ENCODE results near the gene REEP1. TPM values are rescaled to one million over a fixed set of nuclear protein-coding genes. Genes with fewer than 3 reads are reported as not detected.

Gene REEP1
- total and polyA plus RNA-seq, 2 experiments from 2014 or later, result not detected

DNA sequence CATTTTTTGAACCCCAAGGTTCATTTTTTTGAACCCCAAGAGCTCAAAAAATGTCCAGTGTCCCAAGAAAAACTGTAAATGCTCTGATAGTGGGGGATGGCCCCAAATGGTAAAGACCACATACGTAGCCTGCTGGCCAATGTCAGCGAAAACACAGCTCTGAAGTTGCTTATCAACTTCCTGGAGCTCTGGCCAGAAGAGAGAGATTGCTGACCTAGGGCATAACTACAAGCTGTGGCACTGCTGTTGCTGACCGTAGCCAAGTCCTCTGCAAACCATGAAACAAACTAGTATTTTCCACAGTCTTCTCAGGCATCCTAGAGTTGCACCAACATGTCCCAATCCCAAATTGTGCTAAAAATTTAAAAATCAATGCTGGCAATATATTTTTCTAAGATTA lies 50.9 kb downstream of the REEP1 start:
- Histone ChIP-seq H3K27ac (no peak overlapping the region), H3K79me2 (ENCODE audit: insufficient read depth) (no peaks in the 10 kb centered on the region), H3K27me3 (replicated peaks; ENCODE audit: insufficient read depth) (peaks cover 51% of the 10 kb centered on the region), H3K9me2 (ENCODE audit: insufficient read depth) (no peaks in the 10 kb centered on the region), H3K4me3 (no peak overlapping the region), H3K9me3 (ENCODE audit: low read depth) (no peaks in the 10 kb centered on the region), H3F3A (ENCODE audit: insufficient read depth) (no peaks in the 10 kb centered on the region), H4K20me1 (ENCODE audit: insufficient read depth) (no peaks in the 10 kb centered on the region), H3K9ac (no peak overlapping the region), H2AFZ (no peak overlapping the region), H3K36me3 (ENCODE audit: low read depth) (no peaks in the 10 kb centered on the region), H3K4me2 (ENCODE audit: unreplicated experiment) (no peak overlapping the region), H3K4me1 (ENCODE audit: insufficient read depth) (no peaks in the 10 kb centered on the region)
- WGBS, 2 experiments (ENCODE audit: low coverage in 1 of 2, low lambda C conversion rate in 2 of 2, missing lambda C conversion rate in 2 of 2), result 29 to 41% methylated on average over 3 of the region's 3 CpGs
- in situ Hi-C loops (cut with MboI), result no loop called here
- DNase-seq, result no peak
- no peak for TF ChIP-seq EZH2 (IDR thresholded peaks at IDR 0.05; ENCODE audit: insufficient read depth, poor library complexity, severe bottlenecking)

DNA sequence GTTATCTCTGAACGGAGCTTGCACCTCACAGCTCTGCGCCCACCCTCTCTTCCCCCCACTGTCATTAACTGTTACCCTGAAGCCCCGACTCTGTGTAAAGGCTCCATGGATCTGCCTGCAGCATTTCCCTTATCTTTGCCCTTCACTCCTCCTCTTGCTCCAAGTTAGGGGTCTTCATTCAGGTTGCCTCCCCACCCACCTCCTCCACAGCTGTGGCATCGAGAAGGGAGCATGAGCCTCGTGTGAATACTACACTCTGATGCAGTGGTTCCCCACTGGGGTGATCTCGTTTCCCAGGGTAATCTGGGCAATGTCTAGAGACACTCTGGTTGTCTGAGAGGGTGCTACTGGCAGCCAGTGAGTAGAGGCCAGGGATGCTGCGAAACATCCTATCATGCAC lies 51.4 kb downstream of the REEP1 start:
- H3K9me3 ChIP-seq (ENCODE audit: low read depth), result no peaks in the 10 kb centered on the region
- no peak overlapping the region for H3K4me3 ChIP-seq
- no peaks in the 10 kb centered on the region for H3K9me2 ChIP-seq (ENCODE audit: insufficient read depth)
- H4K20me1 ChIP-seq (ENCODE audit: insufficient read depth), result no peaks in the 10 kb centered on the region
- in situ Hi-C loops (cut with MboI), result no loop called here
- no peaks in the 10 kb centered on the region for H3K4me1 ChIP-seq (ENCODE audit: insufficient read depth)
- H3K36me3 ChIP-seq (ENCODE audit: low read depth), result no peaks in the 10 kb centered on the region
- H3F3A ChIP-seq (ENCODE audit: insufficient read depth), result no peaks in the 10 kb centered on the region
- peaks cover 56% of the 10 kb centered on the region for H3K27me3 ChIP-seq (replicated peaks; ENCODE audit: insufficient read depth)
- WGBS, 2 experiments (ENCODE audit: low coverage in 1 of 2, low lambda C conversion rate in 2 of 2, missing lambda C conversion rate in 2 of 2), result 45 to 47% methylated on average over 7 of the region's 7 CpGs
- TF ChIP-seq EZH2 (IDR thresholded peaks at IDR 0.05; ENCODE audit: insufficient read depth, poor library complexity, severe bottlenecking), result no peak
- TF ChIP-seq EZH2phosphoT487 (IDR thresholded peaks at IDR 0.05; ENCODE audit: insufficient read depth, low read depth), result no peak
- DNase-seq, result no peak
- no peak overlapping the region for H3K9ac ChIP-seq
- H3K27ac ChIP-seq, result no peak overlapping the region
- H3K4me2 ChIP-seq (ENCODE audit: unreplicated experiment), result no peak overlapping the region
- no peaks in the 10 kb centered on the region for H3K79me2 ChIP-seq (ENCODE audit: insufficient read depth)
- no peak overlapping the region for H2AFZ ChIP-seq

DNA sequence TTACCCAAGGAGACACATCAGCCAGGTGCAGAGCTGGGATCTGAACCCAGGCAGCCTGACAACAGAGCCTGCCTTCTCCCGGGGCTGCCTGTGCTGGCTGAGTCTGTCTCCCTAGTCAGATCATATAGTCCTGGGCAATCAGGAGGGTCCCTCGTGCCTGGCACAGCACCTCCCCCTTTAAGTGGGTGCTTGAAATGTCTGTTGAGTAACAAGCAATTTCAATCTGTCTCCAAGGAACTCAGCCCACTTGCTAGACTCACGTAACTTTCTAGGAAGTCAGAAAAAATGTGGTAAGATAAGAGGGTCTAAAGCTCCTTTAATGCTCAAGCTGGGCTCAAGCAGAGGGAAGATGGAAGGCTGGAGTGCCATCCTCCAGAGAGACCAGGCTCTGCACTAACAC lies 51.9 kb downstream of the REEP1 start:
- no peaks in the 10 kb centered on the region for H3K9me3 ChIP-seq (ENCODE audit: low read depth)
- no peaks in the 10 kb centered on the region for H3K9me2 ChIP-seq (ENCODE audit: insufficient read depth)
- H3K79me2 ChIP-seq (ENCODE audit: insufficient read depth), result no peaks in the 10 kb centered on the region
- in situ Hi-C loops (cut with MboI), result no loop called here
- peaks cover 55% of the 10 kb centered on the region for H3K27me3 ChIP-seq (replicated peaks; ENCODE audit: insufficient read depth)
- no peak overlapping the region for H3K4me3 ChIP-seq
- no peak overlapping the region for H3K9ac ChIP-seq
- no peak overlapping the region for H2AFZ ChIP-seq
- no peak overlapping the region for H3K4me2 ChIP-seq (ENCODE audit: unreplicated experiment)
- TF ChIP-seq EZH2 (IDR thresholded peaks at IDR 0.05; ENCODE audit: insufficient read depth, poor library complexity, severe bottlenecking) (no peak), EZH2phosphoT487 (IDR thresholded peaks at IDR 0.05; ENCODE audit: insufficient read depth, low read depth) (no peak)
- 33 to 34% methylated on average over 3 of the region's 3 CpGs for WGBS, 2 experiments (ENCODE audit: low coverage in 1 of 2, low lambda C conversion rate in 2 of 2, missing lambda C conversion rate in 2 of 2)
- H4K20me1 ChIP-seq (ENCODE audit: insufficient read depth), result no peaks in the 10 kb centered on the region
- no peaks in the 10 kb centered on the region for H3K36me3 ChIP-seq (ENCODE audit: low read depth)
- no peaks in the 10 kb centered on the region for H3K4me1 ChIP-seq (ENCODE audit: insufficient read depth)
- DNase-seq, result no peak
- no peaks in the 10 kb centered on the region for H3F3A ChIP-seq (ENCODE audit: insufficient read depth)
- no peak overlapping the region for H3K27ac ChIP-seq

- no peak for TF ChIP-seq EZH2phosphoT487 (IDR thresholded peaks at IDR 0.05; ENCODE audit: insufficient read depth, low read depth)
- no peak overlapping the region for H3K27ac ChIP-seq
- in situ Hi-C loops (cut with MboI), result no loop called here
Measured at GRCh38 chr2:86284987-86285386, 52.4 kb downstream of the REEP1 start.

DNA sequence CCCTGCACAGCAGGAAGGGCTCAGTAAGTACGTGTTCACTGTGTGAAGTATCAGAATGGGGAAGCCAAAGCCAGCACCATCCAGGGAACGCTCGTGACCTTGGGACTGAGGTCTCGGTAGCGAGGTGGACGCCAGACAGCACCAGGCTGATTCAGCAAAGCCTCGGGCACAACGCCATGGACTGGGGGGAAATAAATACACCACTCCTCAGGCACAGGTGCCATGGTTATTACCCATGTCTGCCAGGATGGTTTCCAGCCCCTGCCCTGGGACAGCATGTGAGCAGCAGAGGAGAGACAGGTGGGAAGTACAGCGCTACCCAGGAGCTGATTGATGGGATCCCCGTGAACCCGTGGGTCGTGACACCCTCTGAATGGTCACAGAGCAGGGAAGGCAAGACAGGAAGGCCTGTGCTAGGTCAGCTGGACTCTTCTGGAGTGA lies 53.0 kb downstream of the REEP1 start:
- Histone ChIP-seq H3K36me3 (ENCODE audit: low read depth) (no peaks in the 10 kb centered on the region), H3K9ac (no peak overlapping the region), H3K9me2 (ENCODE audit: insufficient read depth) (no peaks in the 10 kb centered on the region), H4K20me1 (ENCODE audit: insufficient read depth) (no peaks in the 10 kb centered on the region), H3K9me3 (ENCODE audit: low read depth) (no peaks in the 10 kb centered on the region), H3K4me2 (ENCODE audit: unreplicated experiment) (no peak overlapping the region), H3K79me2 (ENCODE audit: insufficient read depth) (no peaks in the 10 kb centered on the region), H3K27ac (no peak overlapping the region), H2AFZ (no peak overlapping the region), H3K4me3 (no peak overlapping the region), H3F3A (ENCODE audit: insufficient read depth) (no peaks in the 10 kb centered on the region), H3K27me3 (replicated peaks; ENCODE audit: insufficient read depth) (peaks cover 55% of the 10 kb centered on the region), H3K4me1 (ENCODE audit: insufficient read depth) (no peaks in the 10 kb centered on the region)
- DNase-seq, result no peak
- 45 to 49% methylated on average over 12 of the region's 12 CpGs for WGBS, 2 experiments (ENCODE audit: low coverage in 1 of 2, low lambda C conversion rate in 2 of 2, missing lambda C conversion rate in 2 of 2)
- in situ Hi-C loops (cut with MboI), result no loop called here
- TF ChIP-seq EZH2 (IDR thresholded peaks at IDR 0.05; ENCODE audit: insufficient read depth, poor library complexity, severe bottlenecking) (no peak), EZH2phosphoT487 (IDR thresholded peaks at IDR 0.05; ENCODE audit: insufficient read depth, low read depth) (no peak)

More at GRCh38 chr2:86284987-86285386, 52.4 kb downstream of the REEP1 start:
- Histone ChIP-seq H3K9me3 (ENCODE audit: low read depth) (no peaks in the 10 kb centered on the region), H3K27me3 (replicated peaks; ENCODE audit: insufficient read depth) (peaks cover 55% of the 10 kb centered on the region), H4K20me1 (ENCODE audit: insufficient read depth) (no peaks in the 10 kb centered on the region), H2AFZ (no peak overlapping the region), H3K4me3 (no peak overlapping the region), H3F3A (ENCODE audit: insufficient read depth) (no peaks in the 10 kb centered on the region), H3K36me3 (ENCODE audit: low read depth) (no peaks in the 10 kb centered on the region), H3K79me2 (ENCODE audit: insufficient read depth) (no peaks in the 10 kb centered on the region), H3K9ac (no peak overlapping the region), H3K9me2 (ENCODE audit: insufficient read depth) (no peaks in the 10 kb centered on the region), H3K4me1 (ENCODE audit: insufficient read depth) (no peaks in the 10 kb centered on the region), H3K4me2 (ENCODE audit: unreplicated experiment) (no peak overlapping the region)
- no peak for DNase-seq
- WGBS, 2 experiments (ENCODE audit: low coverage in 1 of 2, low lambda C conversion rate in 2 of 2, missing lambda C conversion rate in 2 of 2), result 32 to 42% methylated on average over 3 of the region's 3 CpGs
